Measurements from ENCODE around the gene ZSCAN22.
A peak's percentile ranks its signal among the peaks of the same experiment; 100 is the strongest.

ZSCAN22 gene

GRCh38 chr19:58387338-58388174 lies 60.8 kb downstream of the ZSCAN22 start:
- Histone ChIP-seq H3K27ac (ENCODE audit: low read length) (peak overlapping the region; percentile 96), H3K4me1 (ENCODE audit: control insufficient read depth, insufficient read depth, low read length) (peaks cover 27% of the 10 kb centered on the region), H3K9me3 (ENCODE audit: control insufficient read depth in 2 of 2, low read length in 2 of 2) (no peaks in the 10 kb centered on the region)

GRCh38 chr19:58388175-58388526 lies 61.4 kb downstream of the ZSCAN22 start:
- Histone ChIP-seq H3K36me3 (ENCODE audit: control insufficient read depth in 2 of 2, insufficient read depth in 2 of 2, low read length in 2 of 2) (peaks cover 11 to 15% of the 10 kb centered on the region in 2 donors), H3K9ac (ENCODE audit: low read length in 2 of 2) (peak overlapping the region in 1 of 2 donors; percentile 91), H3K9me3 (ENCODE audit: control insufficient read depth in 2 of 2, low read length in 2 of 2) (no peaks in the 10 kb centered on the region), H3K27me3 (ENCODE audit: control insufficient read depth in 1 of 2, insufficient read depth in 2 of 2, low read length in 2 of 2) (no peaks in the 10 kb centered on the region), H3K4me1 (ENCODE audit: control insufficient read depth, insufficient read depth, low read length) (peaks cover 27% of the 10 kb centered on the region), H3K4me3 (ENCODE audit: low read length in 2 of 2) (peak overlapping the region; percentile 93 to 99), H3K27ac (ENCODE audit: low read length) (no peak overlapping the region)

More at GRCh38 chr19:58387338-58388174, 60.8 kb downstream of the ZSCAN22 start:
- peak overlapping the region; percentile 91 to 97 for H3K9ac ChIP-seq (ENCODE audit: low read length in 2 of 2)
- H3K27me3 ChIP-seq (ENCODE audit: control insufficient read depth in 1 of 2, insufficient read depth in 2 of 2, low read length in 2 of 2), result no peaks in the 10 kb centered on the region
- peaks cover 6 to 10% of the 10 kb centered on the region in 2 donors for H3K36me3 ChIP-seq (ENCODE audit: control insufficient read depth in 2 of 2, insufficient read depth in 2 of 2, low read length in 2 of 2)
- H3K4me3 ChIP-seq (ENCODE audit: low read length in 2 of 2), result peak overlapping the region; percentile 93 to 99

Measured in stomach smooth muscle (tissue), 2 donors.